ENCODE measurements around the gene SMCHD1. TPM values are rescaled to one million over a fixed set of nuclear protein-coding genes. Genes with fewer than 3 reads are reported as not detected.
A peak's percentile ranks its signal among the peaks of the same experiment; 100 is the strongest.

The SMCHD1 gene
- 100 to 1,000 TPM in 3 of 4 donors, 10 to 100 TPM in 1; 57.2 to 204 (median 105) TPM for total RNA-seq

DNA sequence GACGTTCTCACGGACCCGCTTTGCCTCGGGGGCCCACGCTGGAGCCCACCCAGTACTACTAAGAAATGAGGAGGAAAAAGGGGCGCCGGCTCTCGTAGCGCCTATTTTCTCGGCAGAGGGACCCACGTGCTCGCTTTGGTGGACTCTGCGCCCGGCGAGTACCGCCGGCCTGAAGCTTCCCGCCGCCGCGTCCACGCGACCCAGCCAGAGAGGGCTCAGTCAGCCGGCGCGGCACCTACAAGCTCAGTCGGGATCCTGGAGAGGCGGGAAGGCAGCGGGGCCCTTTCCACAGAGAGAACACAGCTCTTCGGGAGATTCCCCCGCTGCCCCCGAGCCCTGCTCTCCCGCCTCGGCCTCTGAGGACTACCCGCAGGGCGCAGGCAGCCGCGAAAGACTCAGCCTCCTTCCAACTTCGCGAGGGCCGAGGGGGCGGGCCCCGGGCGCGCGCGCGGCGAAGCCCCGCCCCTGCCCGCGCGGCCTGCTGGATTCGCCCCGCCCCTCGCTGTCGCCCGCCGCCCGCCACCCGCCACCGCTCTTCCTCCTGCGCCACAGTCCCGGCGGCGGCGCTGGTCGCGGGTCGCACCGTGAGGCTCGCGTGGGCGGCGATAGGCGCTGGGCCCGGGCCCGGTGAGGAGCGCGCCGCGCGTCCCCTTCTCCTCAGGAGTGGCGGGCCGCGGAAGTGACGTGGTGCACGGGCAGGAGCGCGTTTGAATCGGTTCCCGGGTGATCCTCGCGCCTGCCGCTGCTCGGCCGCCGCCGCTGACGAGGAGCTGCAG is at the start of gene SMCHD1:
TSS of gene SMCHD1 (plus strand) at position 549 of the 776 bp plus-strand sequence. CDS start 350 bp downstream, outside the sequence.
- TF ChIP-seq, protein P1, sequence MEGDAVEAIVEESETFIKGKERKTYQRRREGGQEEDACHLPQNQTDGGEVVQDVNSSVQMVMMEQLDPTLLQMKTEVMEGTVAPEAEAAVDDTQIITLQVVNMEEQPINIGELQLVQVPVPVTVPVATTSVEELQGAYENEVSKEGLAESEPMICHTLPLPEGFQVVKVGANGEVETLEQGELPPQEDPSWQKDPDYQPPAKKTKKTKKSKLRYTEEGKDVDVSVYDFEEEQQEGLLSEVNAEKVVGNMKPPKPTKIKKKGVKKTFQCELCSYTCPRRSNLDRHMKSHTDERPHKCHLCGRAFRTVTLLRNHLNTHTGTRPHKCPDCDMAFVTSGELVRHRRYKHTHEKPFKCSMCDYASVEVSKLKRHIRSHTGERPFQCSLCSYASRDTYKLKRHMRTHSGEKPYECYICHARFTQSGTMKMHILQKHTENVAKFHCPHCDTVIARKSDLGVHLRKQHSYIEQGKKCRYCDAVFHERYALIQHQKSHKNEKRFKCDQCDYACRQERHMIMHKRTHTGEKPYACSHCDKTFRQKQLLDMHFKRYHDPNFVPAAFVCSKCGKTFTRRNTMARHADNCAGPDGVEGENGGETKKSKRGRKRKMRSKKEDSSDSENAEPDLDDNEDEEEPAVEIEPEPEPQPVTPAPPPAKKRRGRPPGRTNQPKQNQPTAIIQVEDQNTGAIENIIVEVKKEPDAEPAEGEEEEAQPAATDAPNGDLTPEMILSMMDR (IDR thresholded peaks at IDR 0.05): no peak
- peak; percentile 88 to 96 for TF ChIP-seq POLR2A (IDR thresholded peaks at IDR 0.05)
- Histone ChIP-seq H3K4me3 (peak within 1 kb of the TSS; percentile 77 to 94 (median 94)), H3K4me1 (peaks cover 0 to 29% (median 0%) of the 10 kb centered on the region in 4 donors), H3K27ac (peak within 1 kb of the TSS; percentile 99 to 100 (median 100)), H3K27me3 (no peaks in the 10 kb centered on the region), H3K9me3 (no peaks in the 10 kb centered on the region), H3K36me3 (no peaks in the 10 kb centered on the region)
- peak; percentile 92 to 97 (median 94) for DNase-seq

DNA sequence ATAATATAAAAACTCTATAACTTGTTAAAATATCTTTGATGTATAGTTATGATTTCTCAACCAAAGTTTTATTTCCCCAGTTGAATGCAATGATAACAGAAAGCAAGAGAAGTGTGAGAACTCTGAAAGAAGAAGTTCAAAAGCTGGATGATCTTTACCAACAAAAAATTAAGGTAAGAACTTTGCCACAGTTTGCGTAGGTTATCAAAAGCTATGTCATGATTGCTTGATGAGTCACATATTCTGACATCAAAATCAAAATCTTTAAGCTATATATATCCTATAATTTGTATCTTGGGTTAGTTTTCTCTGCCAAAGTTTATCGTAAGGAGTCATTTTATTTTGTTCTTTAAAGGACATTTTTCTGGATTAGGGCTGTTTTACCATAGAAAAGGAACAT is 49.2 kb upstream of the SMCHD1 start:
- TF ChIP-seq, protein P1 (IDR thresholded peaks at IDR 0.05): no peak
- no peak for TF ChIP-seq POLR2A (IDR thresholded peaks at IDR 0.05)
- no peak for DNase-seq
- peaks cover 0 to 10% (median 0%) of the 10 kb centered on the region in 4 donors for H3K4me1 ChIP-seq
- H3K4me3 ChIP-seq: no peak overlapping the region
- H3K27ac ChIP-seq: peak overlapping the region; percentile 6 to 67 (median 43)
- no peaks in the 10 kb centered on the region for H3K9me3 ChIP-seq
- H3K36me3 ChIP-seq: no peaks in the 10 kb centered on the region
- no peaks in the 10 kb centered on the region for H3K27me3 ChIP-seq

DNA sequence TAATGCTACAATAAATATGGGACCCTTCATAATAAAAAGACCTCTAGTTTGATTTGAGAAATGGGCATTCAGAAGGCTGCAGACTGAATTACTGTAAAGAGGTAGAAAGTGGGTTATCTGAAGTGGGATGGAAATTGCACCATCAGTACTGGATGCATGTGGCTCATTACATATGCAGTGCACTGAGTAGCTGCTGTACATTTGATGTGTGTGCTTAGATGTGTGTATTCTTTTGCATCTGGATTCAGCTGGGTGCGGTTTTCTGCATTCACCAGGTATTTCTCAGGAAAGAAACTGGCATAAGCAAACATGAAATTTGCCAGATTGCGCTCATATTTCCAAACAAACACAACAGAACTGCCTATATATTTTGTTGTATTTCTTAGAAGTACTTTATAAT is 45.9 kb upstream of the SMCHD1 start:
- no peak overlapping the region for H3K4me3 ChIP-seq
- H3K9me3 ChIP-seq: no peaks in the 10 kb centered on the region
- H3K36me3 ChIP-seq: no peaks in the 10 kb centered on the region
- peaks cover 0 to 10% (median 0%) of the 10 kb centered on the region in 4 donors for H3K4me1 ChIP-seq
- H3K27me3 ChIP-seq: no peaks in the 10 kb centered on the region
- H3K27ac ChIP-seq: no peak overlapping the region
- no peak for DNase-seq
- TF ChIP-seq POLR2A (IDR thresholded peaks at IDR 0.05): no peak
- TF ChIP-seq, protein P1 (IDR thresholded peaks at IDR 0.05): no peak

DNA sequence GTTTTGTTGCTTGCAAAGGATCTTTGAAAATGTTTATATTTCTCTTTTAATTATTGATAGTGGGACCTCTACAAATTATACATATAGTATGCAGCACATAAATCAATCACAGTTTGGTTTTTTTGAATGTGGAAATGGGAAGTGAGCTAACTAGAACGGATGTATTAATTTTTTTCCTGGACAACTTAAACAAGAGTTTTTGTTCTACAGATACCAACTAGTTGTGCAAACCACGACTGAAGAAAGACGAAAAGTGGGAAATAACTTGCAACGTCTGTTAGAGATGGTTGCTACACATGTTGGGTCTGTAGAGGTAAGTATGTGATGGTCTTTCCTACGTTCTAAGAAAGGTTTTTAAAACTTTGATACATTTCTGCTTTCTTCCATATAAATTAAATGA is 45.0 kb upstream of the SMCHD1 start:
- Histone ChIP-seq H3K36me3 (no peaks in the 10 kb centered on the region), H3K27ac (no peak overlapping the region), H3K27me3 (no peaks in the 10 kb centered on the region), H3K4me1 (peaks cover 0 to 6% (median 0%) of the 10 kb centered on the region in 4 donors), H3K4me3 (no peak overlapping the region), H3K9me3 (no peaks in the 10 kb centered on the region)
- TF ChIP-seq, protein P1 (IDR thresholded peaks at IDR 0.05): no peak
- TF ChIP-seq POLR2A (IDR thresholded peaks at IDR 0.05): no peak
- no peak for DNase-seq

DNA sequence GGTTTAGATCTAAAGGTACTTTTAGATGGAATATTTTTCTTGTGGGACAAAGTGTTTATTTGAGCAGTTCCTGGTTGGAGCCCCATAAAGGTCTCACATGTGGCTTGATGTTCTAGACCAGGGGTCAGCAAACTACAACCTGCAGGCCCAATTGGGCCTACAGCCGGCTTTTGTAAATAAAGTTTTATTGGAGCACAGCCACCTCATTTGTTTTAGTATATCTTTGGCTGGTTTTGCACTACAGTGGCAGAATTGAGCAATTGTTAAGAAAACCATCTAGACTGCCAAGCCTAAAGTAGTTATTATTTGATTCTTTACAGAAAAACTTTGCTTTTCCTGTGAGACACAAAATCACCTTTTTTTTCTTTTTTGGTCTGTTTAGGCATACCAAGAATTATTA is 42.5 kb upstream of the SMCHD1 start:
- Histone ChIP-seq H3K4me1 (no peaks in the 10 kb centered on the region), H3K9me3 (no peaks in the 10 kb centered on the region), H3K4me3 (no peak overlapping the region), H3K27me3 (no peaks in the 10 kb centered on the region), H3K36me3 (no peaks in the 10 kb centered on the region), H3K27ac (no peak overlapping the region)
- no peak for DNase-seq
- TF ChIP-seq POLR2A (IDR thresholded peaks at IDR 0.05): no peak
- TF ChIP-seq, protein P1 (IDR thresholded peaks at IDR 0.05): no peak

Data from Peyer's patch (tissue), 4 donors.